Esophagus squamous epithelium (tissue), 5 donors: ENCODE measurements around the gene UBE2M. TPM values are rescaled to one million over a fixed set of nuclear protein-coding genes. Genes with fewer than 3 reads are reported as not detected.

Experiments
- DNase-seq: peaks from one replicate; lab custom pipeline; 2025; lab: John Stamatoyannopoulos, UW
- H3K27ac ChIP-seq, 4 donors: fragments of 200-600 bp; sonication (generic); one replicate each; pipeline ENCODE4 v1.5.1; 2016 to 2019; ENCODE audit warnings: mild to moderate bottlenecking in 1 of 4
- H3K27me3 ChIP-seq, 4 donors: fragments of 200-600 bp; sonication (generic); 1 replicate in 3 of 4; 2 replicates in 1 of 4; pipeline versions ENCODE4 v1.5.1 to v1.6.0; 2017 to 2021; ENCODE audit warnings: antibody characterized with exemption in 1 of 4
- H3K36me3 ChIP-seq, 3 donors: fragments of 200-600 bp; sonication (generic); one replicate each; pipeline ENCODE4 v1.5.1; 2016 to 2019
- H3K4me1 ChIP-seq, 3 donors: fragments of 200-600 bp; sonication (generic); one replicate each; pipeline ENCODE4 v1.5.1; 2017 to 2019
- H3K4me3 ChIP-seq, 4 donors: fragments of 200-600 bp; sonication (generic); 1 replicate in 3 of 4; 2 replicates in 1 of 4; pipeline ENCODE4 v1.5.1; 2016 to 2019; ENCODE audit warnings: mild to moderate bottlenecking in 2 of 4, moderate library complexity in 1 of 4
- H3K9me3 ChIP-seq, 3 donors: fragments of 200-600 bp; sonication (generic); one replicate each; pipeline ENCODE4 v1.5.1; 2016 to 2019
- CTCF ChIP-seq, 6 experiments: fragments of 450-650 bp in 4 of 6; fragments of 200-600 bp in 2 of 6; sonication (generic) in 2 of 6; IDR thresholded peaks; one replicate each; pipeline ENCODE4 v1.5.1; 2016 to 2019; ENCODE audit warnings: antibody characterized with exemption in 6 of 6, mild to moderate bottlenecking in 4 of 6, moderate library complexity in 4 of 6
- POLR2A ChIP-seq, 4 donors: fragments of 450-650 bp; IDR thresholded peaks; one replicate each; pipeline ENCODE4 v1.6.1; 2017; ENCODE audit warnings: antibody characterized with exemption in 4 of 4, mild to moderate bottlenecking in 4 of 4, moderate library complexity in 3 of 4
- WGBS, 2 donors: methylation state at CpG; one replicate each; pipeline ENCODE4 v1.1.5; 2018; 5-methylcytosine and 5-hydroxymethylcytosine counted together
- intact Hi-C: fragments of 100-400 bp; cut with DNase I; formaldehyde crosslinking; loops from one replicate; pipeline ENCODE4 v1.15.0; 2022
- total RNA-seq, 4 donors: library from RNA; depleted of rRNA; stranded (reverse); fragments of >200 nt; gene quantifications; one replicate each; pipeline ENCODE4 v1.1.0, GENCODE V29; 2016
- donor health status: DM: yes; HTN: yes; CAD: no.

The UBE2M gene
- total RNA-seq, 4 donors from 2014 or later: 22.0 to 37.4 (median 24.7) TPM

GRCh38 chr19:58569943-58570670 is 11.7 kb upstream of the UBE2M start:
- Histone ChIP-seq H3K4me3 (no peak overlapping the region), H3K27ac (no peak overlapping the region), H3K9me3 (no peaks in the 10 kb centered on the region), H3K27me3 (no peaks in the 10 kb centered on the region), H3K4me1 (peaks cover 16 to 22% (median 18%) of the 10 kb centered on the region in 3 donors), H3K36me3 (peaks cover 0 to 50% (median 12%) of the 10 kb centered on the region in 3 donors)
- 64 to 100% methylated on average over 1 to 2 of the region's 8 CpGs for WGBS, 2 donors
- intact Hi-C loops: no loop called here
- no peak for DNase-seq
- TF ChIP-seq CTCF (IDR thresholded peaks at IDR 0.05): no peak
- no peak for TF ChIP-seq POLR2A (IDR thresholded peaks at IDR 0.05)

- Histone ChIP-seq H3K4me3 (no peak overlapping the region), H3K27ac (no peak overlapping the region), H3K4me1 (peaks cover 13 to 18% (median 16%) of the 10 kb centered on the region in 3 donors), H3K36me3 (peaks cover 0 to 50% (median 12%) of the 10 kb centered on the region in 3 donors), H3K9me3 (no peaks in the 10 kb centered on the region), H3K27me3 (no peaks in the 10 kb centered on the region)
- DNase-seq: no peak
- TF ChIP-seq CTCF (IDR thresholded peaks at IDR 0.05) (no peak), POLR2A (IDR thresholded peaks at IDR 0.05) (no peak)
- 93% methylated on average over 5 of the region's 6 CpGs for WGBS, 2 donors
- intact Hi-C loops: no loop called here
These were observed 11.0 kb upstream of the UBE2M start for GRCh38 chr19:58569191-58569942.

GRCh38 chr19:58568453-58569130 is 10.2 kb upstream of the UBE2M start:
- no peak for DNase-seq
- no peak for TF ChIP-seq POLR2A (IDR thresholded peaks at IDR 0.05)
- TF ChIP-seq CTCF (IDR thresholded peaks at IDR 0.05): no peak
- H3K27me3 ChIP-seq: no peaks in the 10 kb centered on the region
- H3K36me3 ChIP-seq: peaks cover 0 to 50% (median 12%) of the 10 kb centered on the region in 3 donors
- intact Hi-C loops: no loop called here
- 82 to 87% methylated on average over 4 of the region's 4 CpGs for WGBS, 2 donors
- no peaks in the 10 kb centered on the region for H3K9me3 ChIP-seq
- H3K4me1 ChIP-seq: peaks cover 9 to 15% (median 10%) of the 10 kb centered on the region in 3 donors
- H3K27ac ChIP-seq: no peak overlapping the region
- H3K4me3 ChIP-seq: no peak overlapping the region

- DNase-seq: no peak
- Histone ChIP-seq H3K27ac (no peak overlapping the region), H3K9me3 (no peaks in the 10 kb centered on the region), H3K4me1 (peaks cover 19 to 23% (median 20%) of the 10 kb centered on the region in 3 donors), H3K27me3 (no peaks in the 10 kb centered on the region), H3K4me3 (no peak overlapping the region), H3K36me3 (peaks cover 0 to 50% (median 12%) of the 10 kb centered on the region in 3 donors)
- WGBS, 2 donors: 100% methylated on average over 1 of the region's 5 CpGs
- TF ChIP-seq CTCF (IDR thresholded peaks at IDR 0.05) (no peak), POLR2A (IDR thresholded peaks at IDR 0.05) (no peak)
- intact Hi-C loops: no loop called here
These were observed 8.6 kb upstream of the UBE2M start for GRCh38 chr19:58566989-58567388.
